Fibroblast of gingiva (primary cell): ENCODE data around the gene PI16.
"Not testable (repeated sequence)": the region's sequence is repeated elsewhere in the genome, so short reads cannot be mapped to it uniquely, and the experiment has no call there.

ENCODE experiments used
- DNase-seq: peaks from one replicate; pipeline ENCODE4 v3.0.0-alpha.2; 2011; ENCODE audit warnings: low read depth

The PI16 gene

DNA sequence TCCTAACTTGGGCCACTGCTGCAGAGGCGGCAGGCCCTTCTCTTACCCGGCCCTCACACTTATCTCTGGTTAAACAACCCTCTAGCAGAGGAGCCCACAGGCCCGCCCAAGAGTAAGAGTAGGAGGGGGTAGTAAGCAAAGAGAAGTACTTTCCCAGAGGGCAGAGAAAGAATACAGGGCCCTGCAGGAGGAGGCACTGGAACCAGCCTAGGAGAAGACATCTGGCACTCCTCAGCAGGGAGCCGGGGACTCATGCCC lies 21.4 kb downstream of the PI16 start:
- DNase-seq = no peak

DNA sequence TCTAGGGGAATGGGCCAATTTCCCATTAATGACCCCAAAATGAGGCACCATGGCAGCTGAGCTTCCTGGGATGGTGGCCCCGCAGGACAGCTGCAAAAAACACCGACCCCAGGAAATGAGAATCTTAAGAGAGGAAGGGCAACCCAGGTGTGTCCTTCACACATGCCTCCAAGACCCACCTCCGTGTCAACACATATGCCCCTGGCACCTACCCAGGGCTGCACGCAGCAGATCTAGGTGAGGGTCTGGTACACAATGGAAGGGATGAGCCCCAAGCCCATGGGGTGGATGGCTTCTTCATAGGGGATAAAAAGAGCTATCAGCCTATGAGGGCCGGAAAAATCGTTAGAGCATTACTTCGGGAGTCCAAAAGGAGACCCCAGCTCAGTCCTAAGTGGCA lies 22.0 kb downstream of the PI16 start:
- DNase-seq = no peak

- no peak for DNase-seq
Observed at GRCh38 chr6:36976931-36977330, 22.4 kb downstream of the PI16 start.

DNA sequence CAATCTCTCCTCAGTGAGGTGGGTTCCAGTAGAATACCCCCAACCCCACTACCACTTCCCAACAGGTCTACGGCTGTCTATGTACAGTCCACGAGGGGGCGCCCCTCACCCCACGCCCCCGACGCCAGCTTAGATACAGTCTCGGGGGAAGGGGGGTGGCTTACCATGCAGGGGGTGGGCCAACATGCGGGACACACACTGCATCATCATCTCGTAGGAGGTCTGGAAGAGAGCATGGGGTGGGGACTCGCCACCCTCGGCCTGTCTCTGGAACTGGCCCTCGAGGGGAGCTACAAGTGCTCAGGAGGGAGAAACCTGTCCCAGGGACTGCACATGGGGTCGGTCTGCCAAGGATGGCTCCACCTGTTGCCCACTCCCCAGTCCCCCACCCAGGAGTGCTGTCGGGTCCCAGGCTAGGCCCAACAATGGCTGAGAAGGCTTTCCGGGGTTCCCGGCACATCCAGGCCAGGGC lies 23.0 kb downstream of the PI16 start:
- no peak for DNase-seq

DNA sequence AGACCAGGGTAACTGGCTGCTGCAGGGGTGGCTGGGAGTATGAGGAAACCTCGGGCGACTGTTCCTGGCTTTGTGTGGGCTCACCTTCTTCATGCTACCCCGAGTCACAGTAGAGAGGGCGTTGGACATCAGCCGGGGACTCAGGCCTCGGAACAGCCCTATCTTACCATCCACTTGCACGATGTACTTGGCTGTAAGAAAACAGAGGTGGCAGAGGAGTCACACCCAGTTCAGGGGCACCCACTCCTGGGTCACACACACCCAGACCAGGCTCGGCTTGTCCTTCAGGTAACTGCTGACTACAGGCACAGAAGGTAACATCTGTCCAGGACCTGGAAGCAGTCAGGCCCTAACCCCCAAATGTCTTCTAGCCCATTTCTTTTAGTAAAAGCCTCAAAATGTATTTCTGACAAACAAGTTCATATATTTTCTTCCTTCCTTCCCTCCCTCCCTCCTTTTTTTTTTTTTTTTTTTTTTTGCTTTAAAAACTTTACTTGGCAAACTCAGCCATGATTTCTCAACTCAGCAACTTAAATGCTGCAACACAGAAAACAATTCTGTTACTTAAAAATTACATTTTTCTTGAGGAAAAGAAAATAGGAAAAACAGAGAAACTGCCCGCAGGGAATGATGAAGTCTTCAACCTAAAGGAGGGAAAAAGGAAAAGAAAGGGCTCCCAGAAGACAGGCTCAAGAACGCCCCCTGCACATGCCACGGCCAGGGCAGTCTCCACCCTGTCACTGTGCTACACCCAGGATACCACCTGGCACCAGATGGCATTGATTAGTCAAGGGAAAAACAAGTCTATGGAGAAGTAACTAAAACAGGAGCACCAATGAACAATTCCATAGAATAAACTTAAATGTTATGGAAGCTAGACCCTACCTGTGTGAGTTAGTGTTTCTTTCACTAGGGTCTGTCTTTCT lies 24.1 kb downstream of the PI16 start:
- DNase-seq = peak; percentile 29

GRCh38 chr6:36979347-36979742 lies 24.8 kb downstream of the PI16 start:
- peak; percentile 65 for DNase-seq

GRCh38 chr6:36980129-36980528 lies 25.6 kb downstream of the PI16 start:
- DNase-seq = no peak

DNA sequence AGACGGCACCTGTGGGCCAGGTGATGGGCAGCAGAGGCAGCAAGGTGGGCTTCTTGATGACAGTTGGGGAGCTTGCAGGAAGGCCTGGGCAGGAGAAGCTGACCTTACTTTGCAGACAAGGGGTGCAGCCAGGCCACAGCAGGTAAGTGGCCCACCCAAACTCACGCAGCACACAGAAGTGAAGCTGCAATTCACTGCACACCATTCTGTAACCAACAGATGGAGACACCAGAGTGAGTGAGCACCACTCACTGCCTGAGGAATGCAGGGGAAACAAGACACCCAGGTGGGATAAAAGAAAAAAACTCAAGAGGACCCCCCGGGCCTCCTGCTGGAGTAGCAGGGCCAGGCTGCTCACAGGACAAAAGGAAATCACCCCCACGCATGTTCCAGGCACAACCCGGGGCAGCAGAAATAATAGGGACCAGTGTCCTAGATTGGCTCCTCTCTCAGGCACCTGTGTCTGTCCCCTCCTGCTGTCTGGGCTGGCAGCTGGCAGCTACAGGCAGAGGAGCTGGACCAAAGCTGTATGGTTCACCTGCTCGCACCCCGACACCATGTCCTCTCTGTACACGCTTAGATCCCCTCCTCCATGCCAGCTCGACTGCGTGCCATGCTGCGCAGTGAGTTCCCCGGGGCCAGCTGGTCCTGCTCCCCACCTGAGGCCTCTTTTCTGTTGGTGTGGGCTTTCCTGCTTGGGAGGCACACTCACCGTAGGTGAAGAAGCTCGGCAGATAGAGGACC lies 26.5 kb downstream of the PI16 start:
- DNase-seq = no peak

GRCh38 chr6:36983538-36983937 lies 29.0 kb downstream of the PI16 start:
- DNase-seq = no peak

DNA sequence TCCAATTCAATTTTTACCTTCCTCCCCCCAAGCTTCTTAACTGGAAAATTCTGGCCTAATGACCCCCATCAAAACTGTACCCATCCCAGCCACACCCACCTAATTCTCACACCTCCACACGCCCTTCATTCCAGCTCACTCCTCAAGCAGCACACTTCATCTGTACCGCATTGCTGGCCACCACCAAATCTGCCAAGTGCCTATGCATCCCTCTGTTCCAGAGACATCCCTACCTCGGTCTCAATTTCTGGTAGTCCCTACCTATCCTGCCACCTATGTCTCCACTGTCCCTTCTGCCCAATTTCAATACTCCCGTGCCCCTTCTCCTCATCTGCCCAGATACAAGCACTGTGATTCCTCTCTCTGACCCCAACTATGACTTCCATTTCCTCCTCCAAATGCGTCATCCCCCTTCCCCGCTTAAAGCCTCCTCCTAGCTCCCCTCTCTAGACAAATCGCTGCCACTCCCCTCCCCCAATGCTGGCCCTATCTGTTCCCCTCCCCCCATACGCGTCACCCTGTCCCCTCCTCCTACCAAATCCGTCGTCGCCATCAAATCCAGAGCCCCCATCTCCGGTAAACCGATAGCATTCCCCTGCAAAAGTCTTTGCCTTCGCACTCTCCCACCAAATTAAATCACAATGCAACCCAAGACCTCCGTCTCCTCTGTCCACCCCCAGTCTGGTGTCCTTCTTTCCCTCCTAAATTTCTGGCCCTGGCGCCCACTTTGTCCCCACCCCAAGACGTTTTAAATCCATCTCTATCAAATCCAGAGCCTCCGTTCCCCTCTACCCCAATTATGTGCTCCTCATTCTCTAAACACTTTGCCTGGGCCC lies 30.3 kb downstream of the PI16 start:
- DNase-seq = peak; percentile 52

DNA sequence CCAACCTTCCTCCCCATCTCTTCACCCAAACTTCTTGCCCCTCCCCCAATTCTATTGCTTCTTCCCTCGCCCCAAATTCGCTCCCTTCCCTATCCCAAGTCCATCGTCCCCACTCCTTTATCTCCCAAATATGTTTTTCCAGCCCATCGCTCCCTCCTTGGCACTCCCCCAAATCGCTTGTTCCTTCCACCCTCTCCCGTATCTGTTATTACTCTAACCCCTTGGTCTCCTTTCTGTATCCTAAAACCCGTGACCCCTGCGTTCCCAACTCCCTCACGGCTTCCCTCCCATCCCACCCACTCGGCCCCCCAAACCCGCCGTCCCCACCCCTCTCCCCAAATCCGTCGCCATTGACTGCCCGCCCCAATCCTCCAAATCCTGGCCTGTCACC lies 30.9 kb downstream of the PI16 start:
- no peak for DNase-seq

GRCh38 chr6:36985808-36986703 lies 31.5 kb downstream of the PI16 start, which contains the start of gene MTCH1:
Gene MTCH1 (minus strand): TSS chr6:36986196. CDS start chr6:36986173, 23 bp downstream.
- peak; percentile 91 for DNase-seq

DNA sequence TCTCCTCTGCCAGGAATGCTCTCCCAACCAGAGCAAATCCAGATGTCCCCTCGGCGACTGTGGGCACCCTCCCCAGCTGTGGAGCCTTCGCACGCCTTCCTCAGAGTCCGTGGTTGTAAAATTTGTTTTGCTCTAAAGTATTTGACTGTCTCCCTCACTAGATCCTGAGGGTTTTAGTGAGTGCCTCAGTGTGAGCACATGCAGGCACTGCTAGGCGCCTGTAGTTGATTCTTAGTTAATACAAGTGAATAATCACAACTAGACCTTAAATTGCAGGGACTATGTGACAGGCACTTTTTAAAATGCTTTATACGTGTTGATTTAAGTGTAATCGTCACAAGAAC lies 32.1 kb downstream of the PI16 start:
- no peak for DNase-seq

- no peak for DNase-seq
Observed at GRCh38 chr6:36989264-36989663, 34.7 kb downstream of the PI16 start.

GRCh38 chr6:36990401-36990800 lies 35.9 kb downstream of the PI16 start:
- DNase-seq = not testable (repeated sequence)

- DNase-seq = peak; percentile 74
Observed at GRCh38 chr6:36997811-36998722, 43.5 kb downstream of the PI16 start.

DNA sequence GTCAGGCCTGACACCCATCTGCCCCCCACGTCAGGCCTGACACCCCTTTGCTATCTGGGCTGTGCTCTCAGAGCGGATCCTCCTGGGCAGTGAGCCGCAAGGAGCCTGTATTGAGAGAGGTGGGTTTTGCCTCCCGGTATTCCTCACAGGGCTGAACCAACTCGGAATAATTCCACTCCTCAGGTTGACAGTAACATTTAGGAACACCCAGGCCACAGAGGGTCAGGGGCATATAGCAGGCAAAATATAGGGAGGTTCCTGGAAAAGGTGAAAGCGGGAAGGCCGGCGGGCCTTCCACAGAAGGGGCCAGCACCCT lies 44.1 kb downstream of the PI16 start:
- no peak for DNase-seq

DNA sequence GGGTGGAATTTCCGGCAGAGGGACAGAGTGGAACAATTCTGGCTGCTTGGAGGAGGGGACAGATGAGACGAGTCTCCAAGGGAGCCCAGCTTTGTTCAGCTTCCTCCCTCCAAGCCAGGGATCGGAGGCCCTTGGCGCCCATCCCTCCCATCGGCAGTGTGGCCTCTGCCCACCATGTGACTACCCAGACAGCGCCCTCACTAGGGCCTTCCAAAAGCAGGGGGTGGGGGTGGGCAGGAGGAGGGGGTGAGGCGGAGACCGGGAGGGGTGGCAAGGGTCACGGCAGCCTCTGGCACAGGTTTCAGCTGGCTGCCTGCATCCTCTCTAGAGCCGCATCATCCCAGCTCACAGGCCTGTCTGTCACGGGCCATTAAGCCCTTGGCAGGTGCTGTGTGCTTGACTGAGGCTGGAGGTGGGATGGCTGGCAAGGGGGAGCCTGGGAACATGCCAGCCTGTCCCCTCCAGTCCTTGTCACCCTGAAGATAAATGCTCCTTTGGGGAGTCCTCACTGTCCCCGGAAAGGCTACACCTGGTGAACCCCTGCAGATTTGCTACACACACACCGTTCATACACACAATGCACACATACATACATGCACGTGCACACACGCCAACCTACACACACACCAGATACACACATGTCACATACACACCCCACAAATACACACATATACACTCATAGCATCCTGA lies 44.7 kb downstream of the PI16 start:
- DNase-seq = no peak

GRCh38 chr6:36999751-37000125 lies 45.2 kb downstream of the PI16 start:
- DNase-seq = no peak
